A549 (cell line): ENCODE results near the gene BCAT1.

Experiments used
- BCL3 ChIP-seq: fragments of >200 bp; sonication (Bioruptor Twin); formaldehyde crosslinking; IDR thresholded peaks from 3 replicates; pipeline ENCODE4 v1.6.1; 2016
- BHLHE40 ChIP-seq: IDR thresholded peaks from 2 replicates; pipeline ENCODE4 v1.6.1; 2012; ENCODE audit warnings: low read depth, low read length, inconsistent platforms
- CBX2 ChIP-seq: fragments of 200-600 bp; sonication (generic); IDR thresholded peaks from 2 replicates; pipeline ENCODE4 v1.6.1; 2016; ENCODE audit warnings: low read depth, mild to moderate bottlenecking, borderline replicate concordance
- CHD2 ChIP-seq: fragments of 150-350 bp; IDR thresholded peaks from 2 replicates; pipeline ENCODE4 v1.6.1; 2014; ENCODE audit warnings: low read length; ENCODE audit not compliant: partially characterized antibody
- CTCF ChIP-seq: fragments of >200 bp; sonication (Bioruptor Twin); formaldehyde crosslinking; IDR thresholded peaks from 3 replicates; pipeline ENCODE4 v1.5.1; 2016
- ELK1 ChIP-seq: fragments of 150-350 bp; IDR thresholded peaks from 2 replicates; pipeline ENCODE4 v1.6.1; 2014; ENCODE audit warnings: low read depth, mild to moderate bottlenecking, low read length
- EP300 ChIP-seq, 2 experiments: fragments of >200 bp; sonication (Bioruptor Twin); formaldehyde crosslinking; IDR thresholded peaks; 2 replicates in 1 of 2; 3 replicates in 1 of 2; pipeline ENCODE4 v1.6.1; 2016 to 2017
- FOSL2 ChIP-seq, 2 experiments: fragments of 450-650 bp in 1 of 2; fragments of >200 bp in 1 of 2; sonication (Bioruptor Twin) in 1 of 2; formaldehyde crosslinking; IDR thresholded peaks; 2 replicates each; pipeline versions ENCODE4 v1.5.0 to v1.6.1; 2016 to 2020; ENCODE audit warnings: mild to moderate bottlenecking in 1 of 2, moderate library complexity in 1 of 2
- HMGXB4 ChIP-seq: fragments of 250-450 bp; sonication (Bioruptor Pico); IDR thresholded peaks from 2 replicates; pipeline ENCODE4 v1.5.0; 2021; ENCODE audit warnings: mild to moderate bottlenecking, moderate library complexity, borderline replicate concordance
- POLR2A ChIP-seq: IDR thresholded peaks from 2 replicates; pipeline ENCODE4 v1.6.1; 2012; ENCODE audit warnings: mild to moderate bottlenecking, low read length
- TP53 ChIP-seq: fragments of 250-450 bp; sonication (Bioruptor Pico); IDR thresholded peaks from 2 replicates; pipeline ENCODE4 v1.5.0; 2021; ENCODE audit warnings: mild to moderate bottlenecking, moderate library complexity
- USF2 ChIP-seq: fragments of 450-650 bp; IDR thresholded peaks from 2 replicates; pipeline ENCODE4 v1.6.1; 2014; ENCODE audit warnings: antibody characterized with exemption
- ZNF302 ChIP-seq: fragments of 250-450 bp; sonication (Bioruptor Pico); IDR thresholded peaks from 2 replicates; pipeline ENCODE4 v1.9.0; 2021; ENCODE audit warnings: inconsistent platforms, mild to moderate bottlenecking, moderate library complexity

- no peak for TF ChIP-seq CTCF
- no peak for TF ChIP-seq USF2
- no peak for TF ChIP-seq POLR2A
- TF ChIP-seq EP300 (IDR thresholded peaks at IDR 0.05) = no peak
- no peak for TF ChIP-seq CBX2
- TF ChIP-seq ELK1 = no peak
- TF ChIP-seq BHLHE40 = no peak
- TF ChIP-seq HMGXB4 (CRISPR knock-in tag) = no peak
- TF ChIP-seq ZNF302 = no peak
- no peak for TF ChIP-seq FOSL2 (IDR thresholded peaks at IDR 0.05)
- TF ChIP-seq FOSL2 (CRISPR knock-in tag; IDR thresholded peaks at IDR 0.05) = no peak
- no peak for TF ChIP-seq BCL3
- no peak for TF ChIP-seq CHD2
- no peak for TF ChIP-seq TP53 (CRISPR knock-in tag)
These were observed 176.1 kb downstream of the BCAT1 start for GRCh38 chr12:24772813-24773212.
